Testis (tissue), 2 donors: ENCODE data around the gene ACSM6.

Experiments
- CTCF ChIP-seq, 3 experiments: fragments of 450-650 bp in 2 of 3; fragments of 200-600 bp in 1 of 3; sonication (generic) in 1 of 3; IDR thresholded peaks; one replicate each; pipeline ENCODE4 v1.5.1; 2016 to 2019; ENCODE audit warnings: antibody characterized with exemption in 3 of 3, mild to moderate bottlenecking in 2 of 3, moderate library complexity in 1 of 3
- POLR2A ChIP-seq: fragments of 450-650 bp; IDR thresholded peaks from one replicate; pipeline ENCODE4 v1.6.1; 2017; ENCODE audit warnings: antibody characterized with exemption, mild to moderate bottlenecking, moderate library complexity

GRCh38 chr10:95236068-95236903 lies 42.2 kb downstream of the ACSM6 start:
- TF ChIP-seq POLR2A (no peak), CTCF (IDR thresholded peaks at IDR 0.05) (no peak)
